Ovary (tissue), 3 donors: ENCODE measurements around the gene WDR53.
"Not testable (repeated sequence)": the region's sequence is repeated elsewhere in the genome, so short reads cannot be mapped to it uniquely, and the experiment has no call there.

Experiments
- CTCF ChIP-seq, 3 donors: fragments of 450-650 bp in 2 of 3; fragments of 200-600 bp in 1 of 3; IDR thresholded peaks; one replicate each; pipeline versions ENCODE4 v1.5.1 to v1.8.0; 2016 to 2022; ENCODE audit warnings: antibody characterized with exemption in 3 of 3, mild to moderate bottlenecking in 1 of 3
- POLR2A ChIP-seq: fragments of 450-650 bp; IDR thresholded peaks from one replicate; pipeline ENCODE4 v1.6.1; 2017; ENCODE audit warnings: antibody characterized with exemption, mild to moderate bottlenecking, moderate library complexity
- donor health status: DM: no; HTN: no; CAD: no.

- not testable (repeated sequence) for TF ChIP-seq CTCF (IDR thresholded peaks at IDR 0.05); POLR2A
Measured at GRCh38 chr3:196511646-196512425, 56.5 kb downstream of the WDR53 start.
